Keratinocyte (primary cell): ENCODE data around the gene AMDHD2. TPM values are rescaled to one million over a fixed set of nuclear protein-coding genes. Genes with fewer than 3 reads are reported as not detected.

Source experiments
- DNase-seq: peaks from one replicate; pipeline ENCODE4 v3.0.0-alpha.2; 2011; ENCODE audit warnings: low read depth, missing footprints, low spot score
- FAIRE-seq: peaks from 2 replicates; lab custom pipeline; 2011; peaks lifted over from hg19 to GRCh38; lab: Jason Lieb, UNC
- H2AFZ ChIP-seq: 2 replicates; pipeline ENCODE4 v1.6.0; 2012; ENCODE audit warnings: low read length, control low read depth, inconsistent platforms; ENCODE audit not compliant: control insufficient read depth
- H3K27ac ChIP-seq: 2 replicates; pipeline ENCODE4 v1.5.1; 2011; ENCODE audit warnings: low read length; ENCODE audit not compliant: control insufficient read depth, insufficient read depth
- H3K27me3 ChIP-seq: 3 replicates; pipeline ENCODE4 v1.6.0; 2011; ENCODE audit warnings: low read length; ENCODE audit not compliant: control insufficient read depth, insufficient read depth; ENCODE audit errors: extremely low read depth
- H3K36me3 ChIP-seq, 2 experiments: 2 replicates in 1 of 2; 3 replicates in 1 of 2; pipeline ENCODE4 v1.5.1; 2011; ENCODE audit warnings: low read length in 2 of 2, mild to moderate bottlenecking in 1 of 2; ENCODE audit not compliant: control insufficient read depth in 2 of 2, insufficient read depth in 2 of 2; ENCODE audit errors: extremely low read depth in 1 of 2
- H3K4me1 ChIP-seq: 3 replicates; pipeline ENCODE4 v1.5.1; 2011; ENCODE audit warnings: low read length; ENCODE audit not compliant: control insufficient read depth, insufficient read depth; ENCODE audit errors: extremely low read depth
- H3K4me2 ChIP-seq: 3 replicates; pipeline ENCODE4 v1.6.0; 2011; ENCODE audit warnings: low read depth, low read length; ENCODE audit not compliant: control insufficient read depth, insufficient read depth; ENCODE audit errors: extremely low read depth
- H3K4me3 ChIP-seq, 3 experiments: fragments of 200-600 bp in 1 of 3; sonication (generic) in 1 of 3; 2 replicates in 2 of 3; 3 replicates in 1 of 3; pipeline ENCODE4 v1.5.1; 2011 to 2016; ENCODE audit warnings: low read length in 3 of 3, mild to moderate bottlenecking in 3 of 3, control low read depth in 2 of 3, inconsistent platforms in 1 of 3, low read depth in 1 of 3, mixed read lengths in 1 of 3, mixed run types in 1 of 3, moderate library complexity in 1 of 3; ENCODE audit not compliant: control insufficient read depth in 2 of 3, insufficient read depth in 2 of 3; ENCODE audit errors: extremely low read depth in 1 of 3
- H3K79me2 ChIP-seq: 2 replicates; pipeline ENCODE4 v1.6.0; 2012; ENCODE audit warnings: low read length; ENCODE audit not compliant: control insufficient read depth, insufficient read depth
- H3K9ac ChIP-seq: 3 replicates; pipeline ENCODE4 v1.6.0; 2011; ENCODE audit warnings: low read length; ENCODE audit not compliant: control insufficient read depth, insufficient read depth; ENCODE audit errors: extremely low read depth
- H3K9me1 ChIP-seq: 3 replicates; pipeline ENCODE4 v1.6.0; 2011; ENCODE audit warnings: low read length; ENCODE audit not compliant: control insufficient read depth, insufficient read depth; ENCODE audit errors: extremely low read depth
- H3K9me3 ChIP-seq: 2 replicates; pipeline ENCODE4 v1.5.1; 2012; ENCODE audit warnings: low read depth, low read length; ENCODE audit not compliant: control insufficient read depth
- H4K20me1 ChIP-seq: 3 replicates; pipeline ENCODE4 v1.6.0; 2011; ENCODE audit warnings: low read length; ENCODE audit not compliant: control insufficient read depth, insufficient read depth; ENCODE audit errors: extremely low read depth
- CTCF ChIP-seq, 3 experiments: IDR thresholded peaks in 1 of 3; conservative IDR thresholded peaks in 1 of 3; optimal IDR thresholded peaks in 1 of 3; 2 replicates in 2 of 3; 3 replicates in 1 of 3; pipeline versions ENCODE3 to v1.5.1; 2011; ENCODE audit warnings: low read length in 3 of 3, mild to moderate bottlenecking in 3 of 3, moderate library complexity in 2 of 3, control low read depth in 1 of 3, inconsistent platforms in 1 of 3; ENCODE audit not compliant: insufficient read depth in 2 of 3; ENCODE audit errors: extremely low read depth in 1 of 3
- EZH2 ChIP-seq: IDR thresholded peaks from one replicate; pipeline ENCODE4 v1.6.1; 2012; ENCODE audit warnings: inconsistent platforms, mild to moderate bottlenecking, low read length, moderate library complexity
- dilution Hi-C: fragments of 300-500 bp; cut with MboI; formaldehyde crosslinking; loops from one replicate; pipeline ENCODE4 v1.7.0; 2020; ENCODE audit warnings: low sequenced_read_pairs; ENCODE audit not compliant: extremely low pct_ligation_motif_present
- polyA plus RNA-seq, 5 experiments: library from polyadenylated mRNA; depleted of rRNA in 3 of 5; stranded (reverse) in 3 of 5; stranded (forward) in 1 of 5; unstranded in 1 of 5; fragments of >200 nt; gene quantifications; 1 replicate in 1 of 5; 2 replicates in 3 of 5; 3 replicates in 1 of 5; pipeline versions ENCODE4 v1.2.1 to v1.2.3, GENCODE V29; 2011 to 2012; ENCODE audit warnings: missing spikeins in 2 of 5, low read depth in 1 of 5, low replicate concordance in 1 of 5

AMDHD2 gene
- polyA plus RNA-seq, 1 donor (not counting 4 experiments of a cell fraction or from before 2014, with no cell fraction given) = 8.9 TPM

GRCh38 chr16:2476741-2477140, 43.4 kb upstream of the AMDHD2 start:
- no peak overlapping the region for H3K4me2 ChIP-seq
- TF ChIP-seq EZH2 = no peak
- TF ChIP-seq CTCF (optimal IDR thresholded peaks at IDR 0.05 in 1 of 3, IDR thresholded peaks at IDR 0.05 in 1 of 3, conservative IDR thresholded peaks at IDR 0.05 in 1 of 3; ENCODE audit: extremely low read depth in 1 of 3, insufficient read depth in 2 of 3, low read length in 3 of 3) = no peak
- H3K4me3 ChIP-seq = no peak overlapping the region
- DNase-seq (no peak), FAIRE-seq (no peak)
- H3K9me1 ChIP-seq = no peaks in the 10 kb centered on the region
- H3K36me3 ChIP-seq = peaks cover 0 to 1% of the 10 kb centered on the region in 2 experiments
- H3K27me3 ChIP-seq = peaks cover 7% of the 10 kb centered on the region
- no peaks in the 10 kb centered on the region for H3K9me3 ChIP-seq
- H2AFZ ChIP-seq = no peak overlapping the region
- peaks cover 9% of the 10 kb centered on the region for H4K20me1 ChIP-seq
- dilution Hi-C loops = no loop called here
- H3K27ac ChIP-seq = no peak overlapping the region
- no peak overlapping the region for H3K9ac ChIP-seq
- H3K79me2 ChIP-seq = peaks cover 1% of the 10 kb centered on the region
- H3K4me1 ChIP-seq = peaks cover 7% of the 10 kb centered on the region

- peaks cover 6% of the 10 kb centered on the region for H3K4me1 ChIP-seq
- no peak overlapping the region for H3K27ac ChIP-seq
- peaks cover 1% of the 10 kb centered on the region for H3K79me2 ChIP-seq
- TF ChIP-seq CTCF (optimal IDR thresholded peaks at IDR 0.05 in 1 of 3, IDR thresholded peaks at IDR 0.05 in 1 of 3, conservative IDR thresholded peaks at IDR 0.05 in 1 of 3; ENCODE audit: extremely low read depth in 1 of 3, insufficient read depth in 2 of 3, low read length in 3 of 3) = no peak
- TF ChIP-seq EZH2 = no peak
- no peak overlapping the region for H2AFZ ChIP-seq
- peaks cover 2% of the 10 kb centered on the region for H3K27me3 ChIP-seq
- H3K4me3 ChIP-seq = no peak overlapping the region
- peaks cover 9% of the 10 kb centered on the region for H4K20me1 ChIP-seq
- H3K36me3 ChIP-seq = peaks cover 0 to 1% of the 10 kb centered on the region in 2 experiments
- no peak overlapping the region for H3K9ac ChIP-seq
- no peak for DNase-seq
- dilution Hi-C loops = no loop called here
- no peaks in the 10 kb centered on the region for H3K9me1 ChIP-seq
- no peak for FAIRE-seq
- no peaks in the 10 kb centered on the region for H3K9me3 ChIP-seq
- H3K4me2 ChIP-seq = no peak overlapping the region
Measured at GRCh38 chr16:2477327-2477726, 42.8 kb upstream of the AMDHD2 start.
